Osteoblast (primary cell): ENCODE data around the gene MUC15. TPM values are rescaled to one million over a fixed set of nuclear protein-coding genes. Genes with fewer than 3 reads are reported as not detected.

ENCODE experiments used
- DNase-seq: peaks from one replicate; pipeline ENCODE4 v3.0.0; 2011; ENCODE audit warnings: low spot score, mixed read lengths; ENCODE audit not compliant: insufficient read length; ENCODE audit errors: missing footprints
- H2AFZ ChIP-seq: 2 replicates; pipeline ENCODE4 v1.6.0; 2011; ENCODE audit warnings: mild to moderate bottlenecking, low read length
- H3K27ac ChIP-seq: 2 replicates; pipeline ENCODE4 v1.5.1; 2011; ENCODE audit warnings: mild to moderate bottlenecking, low read depth, low read length, moderate library complexity
- H3K27me3 ChIP-seq: 2 replicates; pipeline ENCODE4 v1.6.0; 2012; ENCODE audit warnings: mild to moderate bottlenecking, control low read depth, inconsistent platforms, low read length, moderate library complexity; ENCODE audit not compliant: insufficient read depth
- H3K36me3 ChIP-seq: 2 replicates; pipeline ENCODE4 v1.5.1; 2011; ENCODE audit warnings: mild to moderate bottlenecking, low read length, control low read depth, moderate library complexity; ENCODE audit not compliant: insufficient read depth
- H3K4me1 ChIP-seq: 2 replicates; pipeline ENCODE4 v1.5.1; 2011; ENCODE audit warnings: mild to moderate bottlenecking, low read length, control low read depth, moderate library complexity; ENCODE audit not compliant: insufficient read depth
- H3K4me2 ChIP-seq: 2 replicates; pipeline ENCODE4 v1.6.0; 2011; ENCODE audit warnings: mild to moderate bottlenecking, low read length; ENCODE audit not compliant: insufficient read depth
- H3K4me3 ChIP-seq: fragments of 200-600 bp; sonication (generic); 3 replicates; pipeline ENCODE4 v1.5.1; 2012; ENCODE audit warnings: mild to moderate bottlenecking, low read length, inconsistent platforms; ENCODE audit not compliant: insufficient read depth
- H3K79me2 ChIP-seq: 2 replicates; pipeline ENCODE4 v1.6.0; 2012; ENCODE audit warnings: mild to moderate bottlenecking, low read length, control low read depth, inconsistent platforms; ENCODE audit not compliant: insufficient read depth
- H3K9me3 ChIP-seq: 2 replicates; pipeline ENCODE4 v1.5.1; 2011; ENCODE audit warnings: low read depth, low read length, control low read depth
- H4K20me1 ChIP-seq: 2 replicates; pipeline ENCODE4 v1.6.0; 2012; ENCODE audit warnings: mild to moderate bottlenecking, low read length, control low read depth; ENCODE audit not compliant: insufficient read depth
- CTCF ChIP-seq: IDR thresholded peaks from 2 replicates; pipeline ENCODE4 v1.5.1; 2011; ENCODE audit warnings: mild to moderate bottlenecking, low read depth, low read length, moderate library complexity; ENCODE audit errors: extremely low read depth
- total RNA-seq: library from RNA; depleted of rRNA; stranded (reverse); fragments of >200 nt; gene quantifications from 2 replicates; pipeline ENCODE4 v1.2.3, GENCODE V29; 2012

Gene MUC15
- total RNA-seq, 1 donor, result not detected

GRCh38 chr11:26556582-26556981 is 15.5 kb downstream of the MUC15 start:
- H2AFZ ChIP-seq, result no peak overlapping the region

GRCh38 chr11:26554455-26554854 is 17.6 kb downstream of the MUC15 start:
- no peak for DNase-seq
- TF ChIP-seq CTCF, result no peak
- Histone ChIP-seq H2AFZ (no peak overlapping the region), H3K4me3 (no peak overlapping the region), H3K27me3 (no peaks in the 10 kb centered on the region), H3K36me3 (no peaks in the 10 kb centered on the region), H3K4me1 (no peaks in the 10 kb centered on the region), H3K9me3 (no peaks in the 10 kb centered on the region), H3K4me2 (no peak overlapping the region), H3K27ac (no peak overlapping the region), H4K20me1 (no peaks in the 10 kb centered on the region), H3K79me2 (no peaks in the 10 kb centered on the region)

More at GRCh38 chr11:26556582-26556981, 15.5 kb downstream of the MUC15 start:
- H3K4me2 ChIP-seq, result no peak overlapping the region
- no peak overlapping the region for H3K4me3 ChIP-seq
- H3K27me3 ChIP-seq, result no peaks in the 10 kb centered on the region
- no peaks in the 10 kb centered on the region for H3K4me1 ChIP-seq
- H3K9me3 ChIP-seq, result no peaks in the 10 kb centered on the region
- no peak for TF ChIP-seq CTCF
- no peaks in the 10 kb centered on the region for H3K36me3 ChIP-seq
- H4K20me1 ChIP-seq, result no peaks in the 10 kb centered on the region
- no peaks in the 10 kb centered on the region for H3K79me2 ChIP-seq
- no peak for DNase-seq
- H3K27ac ChIP-seq, result no peak overlapping the region

- DNase-seq, result no peak
- no peak overlapping the region for H3K4me3 ChIP-seq
Measured at GRCh38 chr11:26553182-26553581, 18.9 kb downstream of the MUC15 start.

GRCh38 chr11:26551186-26551801 is 20.8 kb downstream of the MUC15 start:
- Histone ChIP-seq H3K36me3 (no peaks in the 10 kb centered on the region), H3K27ac (no peak overlapping the region), H2AFZ (no peak overlapping the region), H3K4me1 (no peaks in the 10 kb centered on the region), H3K4me3 (no peak overlapping the region), H4K20me1 (no peaks in the 10 kb centered on the region), H3K27me3 (no peaks in the 10 kb centered on the region), H3K4me2 (no peak overlapping the region), H3K9me3 (no peaks in the 10 kb centered on the region), H3K79me2 (no peaks in the 10 kb centered on the region)
- TF ChIP-seq CTCF, result peak; percentile 55
- DNase-seq, result no peak

More at GRCh38 chr11:26553182-26553581, 18.9 kb downstream of the MUC15 start:
- Histone ChIP-seq H2AFZ (no peak overlapping the region), H3K4me1 (no peaks in the 10 kb centered on the region), H3K9me3 (no peaks in the 10 kb centered on the region), H3K27me3 (no peaks in the 10 kb centered on the region), H3K79me2 (no peaks in the 10 kb centered on the region), H4K20me1 (no peaks in the 10 kb centered on the region), H3K27ac (no peak overlapping the region), H3K36me3 (no peaks in the 10 kb centered on the region), H3K4me2 (no peak overlapping the region)
- no peak for TF ChIP-seq CTCF
